ENCODE results near the gene CFAP45.

DNA sequence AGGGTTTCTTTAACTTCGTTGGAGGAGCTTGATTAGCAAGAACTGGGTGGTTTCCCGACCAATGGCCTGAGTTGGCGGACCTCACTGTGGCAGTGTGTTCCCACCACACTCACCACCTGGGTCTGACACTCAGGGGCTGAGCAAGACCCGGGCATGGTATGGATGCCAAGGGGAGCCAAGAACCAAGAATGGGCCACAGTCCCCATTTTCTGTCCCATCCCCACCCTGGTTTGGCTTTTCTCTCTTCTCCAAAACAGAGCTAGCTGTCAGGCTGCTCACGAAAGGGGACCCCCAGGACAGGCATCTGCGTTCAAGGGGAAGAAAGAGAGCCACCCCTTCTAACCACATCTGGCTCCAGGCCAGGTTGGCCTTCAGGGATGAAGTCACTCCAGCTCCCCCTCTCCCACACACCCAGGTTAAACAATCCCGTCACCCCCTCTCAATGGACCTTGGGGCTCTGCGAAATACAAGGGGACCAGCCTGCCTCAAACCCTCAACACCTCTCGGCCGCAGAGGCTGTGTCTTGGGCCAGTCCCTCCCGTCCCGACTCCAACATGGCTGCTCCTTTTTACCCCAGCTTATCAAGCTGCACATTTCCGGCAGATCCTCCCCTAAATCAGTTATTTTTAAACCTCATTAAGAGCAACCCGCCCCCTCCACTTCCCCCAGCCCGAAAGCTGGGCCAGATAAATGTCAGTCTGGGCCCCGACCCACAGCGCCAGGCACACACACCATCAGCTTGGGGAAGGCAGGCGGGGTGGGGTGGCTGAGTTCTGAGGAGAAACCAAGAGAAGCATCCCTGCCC lies 21.9 kb upstream of the CFAP45 start:
- TF ChIP-seq CTCF (IDR thresholded peaks at IDR 0.05; ENCODE audit: poor library complexity) (no peak), EZH2phosphoT487 (IDR thresholded peaks at IDR 0.05; ENCODE audit: low read depth, severe bottlenecking, unreplicated experiment) (no peak), EZH2 (IDR thresholded peaks at IDR 0.05; ENCODE audit: borderline replicate concordance) (no peak)
